WTC11 (cell line): ENCODE measurements around the gene NEDD4L. TPM values are rescaled to one million over a fixed set of nuclear protein-coding genes. Genes with fewer than 3 reads are reported as not detected.

ENCODE experiments used
- ATAC-seq: fragments of 200-7000 bp; cut with Tn5 transposase; 2 replicates; pipeline ENCODE4 v1.10.0; 2021; ENCODE audit warnings: mild to moderate bottlenecking, moderate library complexity
- CTCF ChIA-PET: fragments of 300-600 bp; sonication (Branson Sonifier 250); formaldehyde crosslinking; loops from one replicate; lab custom pipeline; 2021; ENCODE audit warnings: antibody characterized with exemption; lab: Charles Lee
- POLR2A ChIA-PET: fragments of 350-600 bp; sonication (Branson Sonifier 250); formaldehyde crosslinking; loops from one replicate; lab custom pipeline; 2021; ENCODE audit warnings: antibody characterized with exemption; lab: Charles Lee
- DNase-seq: peaks from one replicate; pipeline ENCODE4 v3.0.0; 2021; ENCODE audit warnings: low spot score
- H3K27ac Mint-ChIP-seq: 2 replicates; pipeline ENCODE4 v1.8.0; 2021; ENCODE audit warnings: mixed read lengths
- H3K27me3 Mint-ChIP-seq: 2 replicates; pipeline ENCODE4 v1.8.0; 2021; ENCODE audit warnings: low read depth, mild to moderate bottlenecking, moderate library complexity, mixed read lengths
- H3K36me3 Mint-ChIP-seq: 2 replicates; pipeline ENCODE4 v1.8.0; 2021; ENCODE audit warnings: mixed read lengths
- H3K4me1 Mint-ChIP-seq: 2 replicates; pipeline ENCODE4 v1.8.0; 2022; ENCODE audit warnings: mixed read lengths
- H3K4me3 Mint-ChIP-seq: 2 replicates; pipeline ENCODE4 v1.8.0; 2021; ENCODE audit warnings: mild to moderate bottlenecking, moderate library complexity, mixed read lengths
- H3K9me3 Mint-ChIP-seq: 2 replicates; pipeline ENCODE4 v1.8.0; 2021; ENCODE audit warnings: mixed read lengths
- AR ChIP-seq: fragments of 250-450 bp; sonication (Bioruptor Pico); IDR thresholded peaks from 2 replicates; pipeline ENCODE4 v1.9.0; 2021; ENCODE audit warnings: mild to moderate bottlenecking
- ATF3 ChIP-seq: sonication (generic); formaldehyde crosslinking; conservative IDR thresholded peaks from 2 replicates; pipeline ENCODE4 v1.8.1; 2022; ENCODE audit warnings: mild to moderate bottlenecking, missing genetic modification reagents
- CDX4 ChIP-seq: fragments of 250-450 bp; sonication (Bioruptor Pico); IDR thresholded peaks from 2 replicates; pipeline ENCODE4 v1.9.0; 2021; ENCODE audit warnings: moderate library complexity, mild to moderate bottlenecking, inconsistent platforms, borderline replicate concordance
- E2F4 ChIP-seq: sonication (generic); formaldehyde crosslinking; IDR thresholded peaks from 2 replicates; pipeline ENCODE4 v1.8.1; 2022; ENCODE audit warnings: low read depth, mild to moderate bottlenecking, moderate library complexity, missing genetic modification reagents, borderline replicate concordance
- ESRRA ChIP-seq: sonication (generic); formaldehyde crosslinking; IDR thresholded peaks from 2 replicates; pipeline ENCODE4 v1.8.1; 2022; ENCODE audit warnings: mild to moderate bottlenecking, missing genetic modification reagents, borderline replicate concordance
- FOXJ3 ChIP-seq: sonication (generic); formaldehyde crosslinking; IDR thresholded peaks from 2 replicates; pipeline ENCODE4 v1.9.0; 2021; ENCODE audit warnings: missing genetic modification reagents, mild to moderate bottlenecking, borderline replicate concordance
- HMGXB4 ChIP-seq: sonication (generic); formaldehyde crosslinking; IDR thresholded peaks from 2 replicates; pipeline ENCODE4 v1.8.1; 2023; ENCODE audit warnings: mild to moderate bottlenecking, moderate library complexity, missing genetic modification reagents
- PRDM15 ChIP-seq: sonication (generic); formaldehyde crosslinking; IDR thresholded peaks from 2 replicates; pipeline ENCODE4 v1.8.0; 2022; ENCODE audit warnings: missing genetic modification reagents
- SMAD3 ChIP-seq: sonication (generic); formaldehyde crosslinking; IDR thresholded peaks from 2 replicates; pipeline ENCODE4 v1.8.0; 2022; ENCODE audit warnings: missing genetic modification reagents, mild to moderate bottlenecking, borderline replicate concordance
- SMAD4 ChIP-seq: sonication (generic); formaldehyde crosslinking; IDR thresholded peaks from 2 replicates; pipeline ENCODE4 v1.8.0; 2022; ENCODE audit warnings: mild to moderate bottlenecking, missing genetic modification reagents
- SOX15 ChIP-seq: fragments of 250-450 bp; sonication (Bioruptor Pico); IDR thresholded peaks from 2 replicates; pipeline ENCODE4 v1.9.0; 2021; ENCODE audit warnings: mild to moderate bottlenecking
- ZBTB43 ChIP-seq: sonication (generic); formaldehyde crosslinking; IDR thresholded peaks from 2 replicates; pipeline ENCODE4 v1.8.1; 2023; ENCODE audit warnings: mild to moderate bottlenecking, missing genetic modification reagents
- ZNF263 ChIP-seq: sonication (generic); formaldehyde crosslinking; IDR thresholded peaks from 2 replicates; pipeline ENCODE4 v1.8.1; 2022; ENCODE audit warnings: low read depth, mild to moderate bottlenecking, moderate library complexity, missing genetic modification reagents
- ZNF425 ChIP-seq: fragments of 250-450 bp; sonication (Bioruptor Pico); conservative IDR thresholded peaks from 2 replicates; pipeline ENCODE4 v1.9.0; 2021; ENCODE audit warnings: mild to moderate bottlenecking
- ZNF532 ChIP-seq: fragments of 250-450 bp; sonication (Bioruptor Pico); IDR thresholded peaks from 2 replicates; pipeline ENCODE4 v1.9.0; 2021; ENCODE audit warnings: mild to moderate bottlenecking, borderline replicate concordance
- total RNA-seq: library from RNA; stranded (reverse); gene quantifications from 3 replicates; pipeline ENCODE4 v1.2.3, GENCODE V29; 2021

The NEDD4L gene
- total RNA-seq, 1 experiment from 2014 or later: 88.0 TPM

GRCh38 chr18:58242435-58242834 lies 198.4 kb downstream of the NEDD4L start:
- TF ChIP-seq PRDM15 (CRISPR knock-in tag) (no peak), SOX15 (CRISPR knock-in tag) (no peak), SMAD3 (CRISPR knock-in tag) (no peak), FOXJ3 (CRISPR knock-in tag) (no peak), ESRRA (no peak), SMAD4 (CRISPR knock-in tag) (no peak), ATF3 (CRISPR knock-in tag) (no peak), CDX4 (CRISPR knock-in tag) (no peak), ZNF532 (CRISPR knock-in tag) (no peak), ZBTB43 (no peak), E2F4 (no peak), ZNF263 (CRISPR knock-in tag) (no peak), HMGXB4 (no peak), ZNF425 (CRISPR knock-in tag) (no peak), AR (no peak)
- TF ChIP-seq, all 79 proteins: peak for 0
- Mint-ChIP-seq H3K36me3 (no peaks in the 10 kb centered on the region), H3K4me1 (peaks cover 35% of the 10 kb centered on the region), H3K4me3 (no peak overlapping the region), H3K27me3 (no peaks in the 10 kb centered on the region), H3K9me3 (no peaks in the 10 kb centered on the region), H3K27ac (no peak overlapping the region)
- ChIA-PET CTCF (no interaction called here), POLR2A (no interaction called here)
- ATAC-seq (no peak), DNase-seq (no peak)
